ENCODE results near the gene CCNY.

- TF ChIP-seq CTCF (IDR thresholded peaks at IDR 0.05): no peak
- no peak for TF ChIP-seq POLR2A (IDR thresholded peaks at IDR 0.05)
These were observed 51.5 kb downstream of the CCNY start for GRCh38 chr10:35387768-35388167.
